Prostate gland (tissue), 2 donors: Measurements from ENCODE around the gene CREBRF. TPM values are rescaled to one million over a fixed set of nuclear protein-coding genes. Genes with fewer than 3 reads are reported as not detected.

ENCODE experiments used
- DNase-seq: peaks from one replicate; pipeline ENCODE4 v3.0.0-alpha.2; 2019; ENCODE audit warnings: low spot score
- H3K27ac ChIP-seq, 2 donors: fragments of 200-600 bp; sonication (generic); 2 replicates each; pipeline ENCODE4 v1.5.1; 2017 to 2019
- H3K27me3 ChIP-seq: fragments of 200-600 bp; sonication (generic); replicated peaks from 2 replicates; pipeline ENCODE4 v1.5.1; 2019; ENCODE audit not compliant: insufficient read depth
- H3K36me3 ChIP-seq, 2 donors: fragments of 200-600 bp; sonication (generic); 1 replicate in 1 of 2; 2 replicates in 1 of 2; pipeline versions ENCODE4 v1.5.1 to v1.8.1; 2017 to 2019
- H3K4me1 ChIP-seq: fragments of 200-600 bp; sonication (generic); replicated peaks from 2 replicates; pipeline ENCODE4 v1.5.1; 2019
- H3K4me3 ChIP-seq, 2 donors: fragments of 200-600 bp; sonication (generic); 2 replicates each; pipeline ENCODE4 v1.5.1; 2017 to 2019
- H3K9me3 ChIP-seq: fragments of 200-600 bp; sonication (generic); 2 replicates; pipeline ENCODE4 v1.5.1; 2017
- POLR2A ChIP-seq: fragments of 450-650 bp; IDR thresholded peaks from one replicate; pipeline ENCODE4 v1.6.1; 2016; ENCODE audit warnings: antibody characterized with exemption, mild to moderate bottlenecking
- POLR2AphosphoS5 ChIP-seq: sonication (generic); formaldehyde crosslinking; IDR thresholded peaks from one replicate; pipeline ENCODE4 v1.6.1; 2017; ENCODE audit warnings: antibody characterized with exemption
- WGBS: methylation state at CpG from one replicate; pipeline ENCODE4 v1.1.5; 2018; 5-methylcytosine and 5-hydroxymethylcytosine counted together
- intact Hi-C: fragments of 100-400 bp; cut with DNase I; formaldehyde crosslinking; loops from one replicate; pipeline ENCODE4 v1.14.2; 2022
- total RNA-seq, 2 donors: library from RNA; depleted of rRNA; stranded (reverse); fragments of >200 nt; gene quantifications; one replicate each; pipeline ENCODE4 v1.1.0, GENCODE V29; 2016
- TF ChIP-seq, protein P1 (sequence below), 4 experiments: fragments of 200-600 bp in 2 of 4; fragments of 450-650 bp in 2 of 4; sonication (generic) in 2 of 4; IDR thresholded peaks; 1 replicate in 3 of 4; 2 replicates in 1 of 4; pipeline ENCODE4 v1.5.1; 2016 to 2019; ENCODE audit warnings: antibody characterized with exemption in 4 of 4, mild to moderate bottlenecking in 2 of 4, moderate library complexity in 2 of 4

The CREBRF gene
- total RNA-seq, 2 donors from 2014 or later = 21.5 to 52.3 TPM

DNA sequence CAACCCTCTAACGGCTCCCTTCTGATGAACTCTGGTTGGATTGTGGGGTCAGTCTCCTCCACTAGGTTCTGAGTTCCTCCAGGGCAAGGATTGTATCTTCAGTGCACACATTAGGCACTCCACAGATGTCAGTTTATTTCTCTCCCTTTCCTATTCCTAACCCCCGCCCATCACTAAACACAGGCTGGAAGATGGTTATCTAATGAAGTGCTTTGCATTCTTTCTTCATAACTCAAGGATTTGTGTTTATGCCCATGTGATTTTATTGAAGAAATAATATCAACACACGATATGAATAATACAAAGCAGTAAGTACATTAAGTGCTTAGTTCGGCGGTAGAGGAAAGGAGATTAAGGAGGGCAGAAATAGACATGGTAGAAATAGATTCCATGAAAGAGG, 4.4 kb upstream of the CREBRF start:
- H3K27me3 ChIP-seq = no peaks in the 10 kb centered on the region
- no peaks in the 10 kb centered on the region for H3K36me3 ChIP-seq
- no peak overlapping the region for H3K27ac ChIP-seq
- no peaks in the 10 kb centered on the region for H3K9me3 ChIP-seq
- TF ChIP-seq POLR2AphosphoS5 (no peak), POLR2A (no peak)
- TF ChIP-seq, protein P1, sequence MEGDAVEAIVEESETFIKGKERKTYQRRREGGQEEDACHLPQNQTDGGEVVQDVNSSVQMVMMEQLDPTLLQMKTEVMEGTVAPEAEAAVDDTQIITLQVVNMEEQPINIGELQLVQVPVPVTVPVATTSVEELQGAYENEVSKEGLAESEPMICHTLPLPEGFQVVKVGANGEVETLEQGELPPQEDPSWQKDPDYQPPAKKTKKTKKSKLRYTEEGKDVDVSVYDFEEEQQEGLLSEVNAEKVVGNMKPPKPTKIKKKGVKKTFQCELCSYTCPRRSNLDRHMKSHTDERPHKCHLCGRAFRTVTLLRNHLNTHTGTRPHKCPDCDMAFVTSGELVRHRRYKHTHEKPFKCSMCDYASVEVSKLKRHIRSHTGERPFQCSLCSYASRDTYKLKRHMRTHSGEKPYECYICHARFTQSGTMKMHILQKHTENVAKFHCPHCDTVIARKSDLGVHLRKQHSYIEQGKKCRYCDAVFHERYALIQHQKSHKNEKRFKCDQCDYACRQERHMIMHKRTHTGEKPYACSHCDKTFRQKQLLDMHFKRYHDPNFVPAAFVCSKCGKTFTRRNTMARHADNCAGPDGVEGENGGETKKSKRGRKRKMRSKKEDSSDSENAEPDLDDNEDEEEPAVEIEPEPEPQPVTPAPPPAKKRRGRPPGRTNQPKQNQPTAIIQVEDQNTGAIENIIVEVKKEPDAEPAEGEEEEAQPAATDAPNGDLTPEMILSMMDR (IDR thresholded peaks at IDR 0.05) = no peak
- no peak for DNase-seq
- intact Hi-C loops = no loop called here
- no peaks in the 10 kb centered on the region for H3K4me1 ChIP-seq
- 35% methylated on average over 5 of the region's 5 CpGs for WGBS
- no peak overlapping the region for H3K4me3 ChIP-seq

DNA sequence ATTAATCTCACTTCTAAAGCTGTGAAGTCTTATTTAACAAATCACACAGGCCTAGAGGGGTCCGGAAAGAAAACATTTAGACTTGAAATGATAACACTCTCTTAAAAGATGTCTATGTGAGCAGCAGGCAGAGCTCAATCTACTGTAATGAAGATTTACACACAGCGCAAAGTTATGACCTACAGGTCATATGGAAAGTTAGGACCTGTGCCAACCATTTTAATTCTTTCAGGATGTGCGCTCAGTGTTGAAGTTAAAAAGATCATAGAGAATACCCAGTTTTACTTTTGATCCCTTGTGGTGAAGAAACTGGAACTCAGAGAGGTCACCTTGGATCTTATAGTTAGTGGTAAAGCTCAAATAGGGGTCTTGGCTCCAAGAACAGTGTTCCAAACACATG, 3.1 kb upstream of the CREBRF start:
- H3K4me1 ChIP-seq = no peaks in the 10 kb centered on the region
- intact Hi-C loops = no loop called here
- no peak overlapping the region for H3K4me3 ChIP-seq
- H3K27ac ChIP-seq = no peak overlapping the region
- H3K36me3 ChIP-seq = no peaks in the 10 kb centered on the region
- 80% methylated on average over 3 of the region's 3 CpGs for WGBS
- TF ChIP-seq, protein P1 (IDR thresholded peaks at IDR 0.05) = no peak
- TF ChIP-seq POLR2A (no peak), POLR2AphosphoS5 (no peak)
- no peaks in the 10 kb centered on the region for H3K9me3 ChIP-seq
- no peak for DNase-seq
- H3K27me3 ChIP-seq = no peaks in the 10 kb centered on the region

DNA sequence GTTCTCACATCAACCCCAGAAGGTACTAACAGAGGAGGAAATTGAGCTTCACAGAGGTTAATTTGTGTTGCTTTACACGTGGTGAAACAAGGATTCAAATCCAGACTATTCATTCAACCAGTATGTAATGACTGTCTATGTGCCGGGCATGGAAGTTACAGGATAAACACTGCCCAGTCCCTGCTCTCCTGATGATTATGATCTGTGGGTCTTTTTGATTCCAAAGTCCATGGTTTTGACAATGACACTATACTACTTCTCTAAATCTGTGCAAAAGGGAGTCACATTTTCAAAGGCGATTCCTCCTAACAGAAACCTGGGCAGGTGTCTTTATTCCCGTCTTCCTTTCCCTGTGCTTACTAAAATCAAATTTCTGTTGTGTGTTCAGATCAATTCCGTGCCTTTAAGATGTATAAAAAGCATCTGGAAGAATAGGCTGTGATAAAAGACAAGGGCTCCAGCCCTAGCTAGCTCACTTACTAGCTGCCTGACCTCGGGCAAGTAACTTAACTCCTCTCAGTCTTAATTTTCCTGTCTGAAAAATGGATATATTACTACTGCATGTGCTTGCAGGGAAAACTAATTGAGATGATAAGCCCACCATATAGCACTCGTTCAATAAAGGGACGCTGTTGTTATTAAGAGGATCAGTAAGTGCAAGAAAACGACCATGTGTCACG, 970 bp upstream of the CREBRF start:
- no peak for DNase-seq
- peak overlapping the region in 1 of 2 donors; percentile 100 for H3K27ac ChIP-seq
- no peaks in the 10 kb centered on the region for H3K27me3 ChIP-seq
- WGBS = 23% methylated on average over 10 of the region's 10 CpGs
- TF ChIP-seq POLR2AphosphoS5 = no peak
- no peak for TF ChIP-seq POLR2A
- TF ChIP-seq, protein P1 (IDR thresholded peaks at IDR 0.05) = no peak
- peak overlapping the region in 1 of 2 donors; percentile 97 for H3K4me3 ChIP-seq
- no peaks in the 10 kb centered on the region for H3K36me3 ChIP-seq
- H3K4me1 ChIP-seq = no peaks in the 10 kb centered on the region
- intact Hi-C loops = loop anchor here (5.0 kb wide), 1 partner anchor 38 kb away; no protein-coding TSS in a partner anchor
- H3K9me3 ChIP-seq = no peaks in the 10 kb centered on the region

DNA sequence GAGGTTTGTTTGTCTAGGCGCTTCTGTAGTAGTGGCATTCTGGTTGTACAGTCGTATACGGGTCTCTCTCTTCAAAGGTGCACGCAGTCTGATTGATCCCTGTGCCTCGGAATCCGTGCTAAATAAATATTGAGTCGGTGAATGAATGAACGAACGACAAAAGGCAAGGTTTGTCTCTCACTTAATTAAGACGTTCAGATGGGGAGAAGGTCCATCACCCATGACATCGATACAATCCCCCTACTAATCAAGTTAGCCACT, 500 bp upstream of the CREBRF start:
- peak overlapping the region; percentile 98 to 100 for H3K27ac ChIP-seq
- WGBS = under 1% methylated on average over 11 of the region's 11 CpGs
- H3K4me1 ChIP-seq = no peaks in the 10 kb centered on the region
- no peak for DNase-seq
- TF ChIP-seq POLR2AphosphoS5 = no peak
- TF ChIP-seq POLR2A = no peak
- TF ChIP-seq, protein P1 (IDR thresholded peaks at IDR 0.05) = no peak
- no peaks in the 10 kb centered on the region for H3K27me3 ChIP-seq
- intact Hi-C loops = loop anchor here (5.0 kb wide), 1 partner anchor 38 kb away; no protein-coding TSS in a partner anchor
- H3K4me3 ChIP-seq = peak overlapping the region; percentile 81 to 97
- no peaks in the 10 kb centered on the region for H3K9me3 ChIP-seq
- no peaks in the 10 kb centered on the region for H3K36me3 ChIP-seq

DNA sequence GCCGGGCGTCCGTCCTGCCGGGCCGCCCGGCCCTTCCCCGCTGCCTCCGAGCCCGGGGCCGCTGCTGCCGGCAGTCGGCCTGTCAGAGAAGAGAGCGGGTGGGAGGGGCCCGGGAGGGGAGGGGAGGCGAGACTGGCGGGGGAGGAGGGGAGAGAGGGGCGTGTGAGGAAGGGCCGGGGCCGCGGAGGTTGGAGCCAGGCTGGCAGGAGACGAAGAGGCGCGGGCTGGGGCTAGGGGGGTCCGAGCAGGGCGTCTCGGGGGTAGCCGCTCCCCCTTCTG, 570 bp downstream of the CREBRF start:
- Histone ChIP-seq H3K36me3 (no peaks in the 10 kb centered on the region), H3K27ac (peak overlapping the region; percentile 98 to 100), H3K27me3 (no peaks in the 10 kb centered on the region), H3K4me3 (peak overlapping the region; percentile 81 to 97), H3K9me3 (no peaks in the 10 kb centered on the region), H3K4me1 (no peaks in the 10 kb centered on the region)
- no peak for DNase-seq
- intact Hi-C loops = loop anchor here (1.0 to 5.0 kb wide), 2 partner anchors 39 to 72 kb away; no protein-coding TSS in a partner anchor
- TF ChIP-seq POLR2AphosphoS5 (no peak), POLR2A (no peak)
- TF ChIP-seq, protein P1 (IDR thresholded peaks at IDR 0.05) = no peak
- under 1% methylated on average over 22 of the region's 27 CpGs for WGBS
